ENCODE data around the gene AK3. TPM values are rescaled to one million over a fixed set of nuclear protein-coding genes. Genes with fewer than 3 reads are reported as not detected.

The AK3 gene
- total and polyA plus RNA-seq, 2 of the 8 experiments (the other 6 are each of a cell fraction or from before 2014, with no cell fraction given) = 8.9 to 30.0 TPM

DNA sequence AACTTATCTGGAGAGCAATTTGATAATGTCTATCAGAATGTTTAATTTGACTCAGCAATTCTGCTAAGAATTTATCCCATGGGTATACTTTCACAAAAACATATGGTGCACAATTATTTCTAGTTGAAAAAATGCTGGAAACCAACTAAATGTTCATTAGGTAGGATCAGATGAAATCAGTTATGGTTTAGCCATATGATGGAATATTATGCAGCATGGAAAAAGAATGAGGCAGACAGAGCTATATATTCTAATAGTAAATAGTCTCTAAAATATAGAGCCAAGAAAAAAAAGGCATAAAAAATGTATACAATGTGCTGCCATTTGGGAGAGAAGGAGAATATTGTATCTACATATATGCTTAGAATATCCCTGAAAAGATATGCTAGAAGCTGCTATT is 71.1 kb downstream of the AK3 start:
- Histone ChIP-seq H3K14ac (ENCODE audit: insufficient read length) (no peak overlapping the region), H3K27ac (ENCODE audit: low read depth, low read length) (no peak overlapping the region), H4K20me1 (replicated peaks in 1 of 2; ENCODE audit: control insufficient read depth in 1 of 2, insufficient read depth in 2 of 2, low read length in 2 of 2) (no peaks in the 10 kb centered on the region), H3K79me2 (ENCODE audit: control insufficient read depth in 1 of 2, insufficient read depth in 2 of 2, low read length in 2 of 2) (no peaks in the 10 kb centered on the region), H2BK15ac (ENCODE audit: low read length) (no peak overlapping the region), H2AK5ac (ENCODE audit: low read depth, low read length) (no peak overlapping the region), H3K23me2 (ENCODE audit: low read depth, low read length) (peaks cover 5% of the 10 kb centered on the region; the same call in 1 of the 2 replicates), H2AFZ (ENCODE audit: low read length) (no peak overlapping the region), H3K18ac (ENCODE audit: extremely low read depth, low read length) (no peak overlapping the region), H3K4me3 (ENCODE audit: extremely low read depth in 1 of 4, insufficient read depth in 2 of 4, low read depth in 3 of 4, low read length in 4 of 4) (no peak overlapping the region), H3K56ac (replicated peaks; ENCODE audit: insufficient read length, low read depth, low read length) (no peak overlapping the region), H2BK20ac (ENCODE audit: low read length) (no peak overlapping the region), H3K9ac (replicated peaks in 1 of 4; ENCODE audit: extremely low read depth in 1 of 4, low read depth in 3 of 4, low read length in 3 of 4) (no peak overlapping the region), H3K4me1 (replicated peaks in 1 of 4; ENCODE audit: control insufficient read depth in 3 of 4, insufficient read depth in 4 of 4, low read length in 3 of 4) (peaks cover 0 to 9% (median 5%) of the 10 kb centered on the region in 4 experiments; a peak in 4 of 7 replicates), H4K5ac (ENCODE audit: insufficient read length, low read depth, low read length) (no peak overlapping the region), H3K4ac (replicated peaks; ENCODE audit: insufficient read length, low read depth, low read length) (no peak overlapping the region), H3K36me3 (ENCODE audit: control insufficient read depth in 2 of 4, insufficient read depth in 4 of 4, low read length in 3 of 4) (no peaks in the 10 kb centered on the region), H4K91ac (replicated peaks; ENCODE audit: insufficient read length, low read length) (no peak overlapping the region), H4K8ac (ENCODE audit: extremely low read depth, insufficient read depth, low read length) (no peak overlapping the region), H2BK5ac (ENCODE audit: low read depth, low read length) (no peak overlapping the region), H2BK12ac (ENCODE audit: low read depth, low read length) (no peak overlapping the region), H2BK120ac (replicated peaks; ENCODE audit: low read depth, low read length) (no peak overlapping the region), H3K79me1 (ENCODE audit: low read depth, low read length) (no peaks in the 10 kb centered on the region), H3K23ac (ENCODE audit: insufficient read length) (no peak overlapping the region), H3K4me2 (ENCODE audit: insufficient read depth in 1 of 2, low read depth in 2 of 2, low read length in 2 of 2) (no peak overlapping the region), H3K27me3 (replicated peaks in 1 of 4; ENCODE audit: control insufficient read depth in 3 of 4, extremely low read depth in 1 of 4, insufficient read depth in 3 of 4, low read length in 3 of 4) (no peaks in the 10 kb centered on the region), H3K9me3 (ENCODE audit: insufficient read depth in 2 of 2, low read depth in 1 of 2, low read length in 1 of 2) (no peaks in the 10 kb centered on the region)
- TF ChIP-seq POLR2A (IDR thresholded peaks at IDR 0.05; ENCODE audit: control extremely low read depth in 1 of 2, low read depth in 2 of 2, low read length in 2 of 2) = no peak
- TF ChIP-seq NANOG (IDR thresholded peaks at IDR 0.05; ENCODE audit: insufficient read depth, low read depth, low read length, poor library complexity, severe bottlenecking) = no peak
- TF ChIP-seq GTF2F1 (IDR thresholded peaks at IDR 0.05; ENCODE audit: borderline replicate concordance, low read depth, low read length) = no peak
- no peak for TF ChIP-seq ASH2L (IDR thresholded peaks at IDR 0.05; ENCODE audit: low read length)
- TF ChIP-seq CBX5 (IDR thresholded peaks at IDR 0.05; ENCODE audit: low read depth, low read length) = no peak
- TF ChIP-seq TBP (IDR thresholded peaks at IDR 0.05; ENCODE audit: low read depth, low read length) = no peak
- TF ChIP-seq EP300 (IDR thresholded peaks at IDR 0.05; ENCODE audit: borderline replicate concordance in 1 of 2, low read depth in 2 of 2, low read length in 2 of 2) = no peak
- TF ChIP-seq TEAD4 (IDR thresholded peaks at IDR 0.05; ENCODE audit: low read depth, low read length) = no peak
- TF ChIP-seq, protein P1, sequence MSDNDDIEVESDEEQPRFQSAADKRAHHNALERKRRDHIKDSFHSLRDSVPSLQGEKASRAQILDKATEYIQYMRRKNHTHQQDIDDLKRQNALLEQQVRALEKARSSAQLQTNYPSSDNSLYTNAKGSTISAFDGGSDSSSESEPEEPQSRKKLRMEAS (IDR thresholded peaks at IDR 0.05) = no peak
- TF ChIP-seq, protein P2, sequence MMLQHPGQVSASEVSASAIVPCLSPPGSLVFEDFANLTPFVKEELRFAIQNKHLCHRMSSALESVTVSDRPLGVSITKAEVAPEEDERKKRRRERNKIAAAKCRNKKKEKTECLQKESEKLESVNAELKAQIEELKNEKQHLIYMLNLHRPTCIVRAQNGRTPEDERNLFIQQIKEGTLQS (IDR thresholded peaks at IDR 0.05; ENCODE audit: insufficient read depth, low read depth, low read length) = no peak
- TF ChIP-seq NRF1 (IDR thresholded peaks at IDR 0.05; ENCODE audit: low read depth, low read length) = no peak
- TF ChIP-seq MAFK (IDR thresholded peaks at IDR 0.05; ENCODE audit: low read depth, low read length) = no peak
- TF ChIP-seq SAP30 (IDR thresholded peaks at IDR 0.05; ENCODE audit: insufficient read depth, insufficient replicate concordance, low read length) = no peak
- TF ChIP-seq CEBPB (IDR thresholded peaks at IDR 0.05; ENCODE audit: low read depth, low read length) = no peak
- no peak for TF ChIP-seq EGR1 (IDR thresholded peaks at IDR 0.05; ENCODE audit: borderline replicate concordance, low read depth, low read length)
- ChIA-PET POLR2A (ENCODE audit: partially characterized antibody) (interaction anchor here (1.2 kb wide), 1 partner anchor 9 kb away, joined by 3 read pairs; the partner anchor contains the start of gene CDC37L1), CTCF (ENCODE audit: partially characterized antibody) (no interaction called here)
- FAIRE-seq (no peak), DNase-seq (ENCODE audit: low read depth in 1 of 2, low spot score in 2 of 2) (no peak)

All from H1 (cell line).